Measurements from ENCODE around the gene SCAI. TPM values are rescaled to one million over a fixed set of nuclear protein-coding genes. Genes with fewer than 3 reads are reported as not detected.
"Not testable (repeated sequence)": the region's sequence is repeated elsewhere in the genome, so short reads cannot be mapped to it uniquely, and the experiment has no call there.

The SCAI gene
- total RNA-seq, 1 experiment from 2014 or later: 4.1 TPM

- peak; percentile 47 for DNase-seq (ENCODE audit: low read depth, low spot score)
- in situ Hi-C loops (cut with HindIII; ENCODE audit: low pct_unique_long_range_greater_than_20kb, low sequenced_read_pairs): no loop called here
These were observed 168.2 kb downstream of the SCAI start for GRCh38 chr9:124975131-124975530.

GRCh38 chr9:124973807-124974206 lies 169.5 kb downstream of the SCAI start:
- in situ Hi-C loops (cut with HindIII; ENCODE audit: low pct_unique_long_range_greater_than_20kb, low sequenced_read_pairs): no loop called here
- no peak for DNase-seq (ENCODE audit: low read depth, low spot score)

GRCh38 chr9:124972241-124972770 lies 171.0 kb downstream of the SCAI start:
- in situ Hi-C loops (cut with HindIII; ENCODE audit: low pct_unique_long_range_greater_than_20kb, low sequenced_read_pairs): no loop called here

GRCh38 chr9:124969401-124969800 lies 173.9 kb downstream of the SCAI start:
- no peak for DNase-seq (ENCODE audit: low read depth, low spot score)
- in situ Hi-C loops (cut with HindIII; ENCODE audit: low pct_unique_long_range_greater_than_20kb, low sequenced_read_pairs): no loop called here

More at GRCh38 chr9:124972241-124972770, 171.0 kb downstream of the SCAI start:
- no peak for DNase-seq (ENCODE audit: low read depth, low spot score)

- DNase-seq (ENCODE audit: low read depth, low spot score): no peak
- in situ Hi-C loops (cut with HindIII; ENCODE audit: low pct_unique_long_range_greater_than_20kb, low sequenced_read_pairs): no loop called here
These were observed 175.1 kb downstream of the SCAI start for GRCh38 chr9:124968238-124968637.

- in situ Hi-C loops (cut with HindIII; ENCODE audit: low pct_unique_long_range_greater_than_20kb, low sequenced_read_pairs); DNase-seq (ENCODE audit: low read depth, low spot score): not testable (repeated sequence)
These were observed 177.4 kb downstream of the SCAI start for GRCh38 chr9:124965775-124966568.

GRCh38 chr9:124964604-124965003 lies 178.7 kb downstream of the SCAI start:
- no peak for DNase-seq (ENCODE audit: low read depth, low spot score)
- in situ Hi-C loops (cut with HindIII; ENCODE audit: low pct_unique_long_range_greater_than_20kb, low sequenced_read_pairs): no loop called here

- in situ Hi-C loops (cut with HindIII; ENCODE audit: low pct_unique_long_range_greater_than_20kb, low sequenced_read_pairs): no loop called here
These were observed 179.3 kb downstream of the SCAI start for GRCh38 chr9:124964056-124964455.

GRCh38 chr9:124960409-124960752 lies 182.9 kb downstream of the SCAI start:
- DNase-seq (ENCODE audit: low read depth, low spot score): no peak
- in situ Hi-C loops (cut with HindIII; ENCODE audit: low pct_unique_long_range_greater_than_20kb, low sequenced_read_pairs): no loop called here

More at GRCh38 chr9:124964056-124964455, 179.3 kb downstream of the SCAI start:
- no peak for DNase-seq (ENCODE audit: low read depth, low spot score)

- in situ Hi-C loops (cut with HindIII; ENCODE audit: low pct_unique_long_range_greater_than_20kb, low sequenced_read_pairs); DNase-seq (ENCODE audit: low read depth, low spot score): not testable (repeated sequence)
These were observed 183.5 kb downstream of the SCAI start for GRCh38 chr9:124959671-124960408.

- no peak for DNase-seq (ENCODE audit: low read depth, low spot score)
- in situ Hi-C loops (cut with HindIII; ENCODE audit: low pct_unique_long_range_greater_than_20kb, low sequenced_read_pairs): no loop called here
These were observed 189.1 kb downstream of the SCAI start for GRCh38 chr9:124954255-124954654.

- in situ Hi-C loops (cut with HindIII; ENCODE audit: low pct_unique_long_range_greater_than_20kb, low sequenced_read_pairs): no loop called here
- DNase-seq (ENCODE audit: low read depth, low spot score): no peak
These were observed 193.1 kb downstream of the SCAI start for GRCh38 chr9:124950050-124950718.

GRCh38 chr9:124949387-124949786 lies 193.9 kb downstream of the SCAI start:
- DNase-seq (ENCODE audit: low read depth, low spot score): no peak
- in situ Hi-C loops (cut with HindIII; ENCODE audit: low pct_unique_long_range_greater_than_20kb, low sequenced_read_pairs): loop anchor here (25.0 kb wide), 1 partner anchor 113 kb away; no protein-coding TSS in a partner anchor

- in situ Hi-C loops (cut with HindIII; ENCODE audit: low pct_unique_long_range_greater_than_20kb, low sequenced_read_pairs): loop anchor here (25.0 kb wide), 1 partner anchor 114 kb away; no protein-coding TSS in a partner anchor
- DNase-seq (ENCODE audit: low read depth, low spot score): no peak
These were observed 195.5 kb downstream of the SCAI start for GRCh38 chr9:124947727-124948391.

- in situ Hi-C loops (cut with HindIII; ENCODE audit: low pct_unique_long_range_greater_than_20kb, low sequenced_read_pairs): loop anchor here (25.0 kb wide), 1 partner anchor 116 kb away; no protein-coding TSS in a partner anchor
- no peak for DNase-seq (ENCODE audit: low read depth, low spot score)
These were observed 197.2 kb downstream of the SCAI start for GRCh38 chr9:124946167-124946566.

GRCh38 chr9:124941679-124942561 lies 201.4 kb downstream of the SCAI start:
- in situ Hi-C loops (cut with HindIII; ENCODE audit: low pct_unique_long_range_greater_than_20kb, low sequenced_read_pairs): loop anchor here (25.0 kb wide), 1 partner anchor 120 kb away; no protein-coding TSS in a partner anchor
- DNase-seq (ENCODE audit: low read depth, low spot score): peak; percentile 36
